GM21447 (cell line): ENCODE results near the gene AGK.
"Not testable (repeated sequence)": the region's sequence is repeated elsewhere in the genome, so short reads cannot be mapped to it uniquely, and the experiment has no call there.

Experiments
- ATAC-seq: cut with Tn5 transposase; IDR thresholded peaks from one replicate; pipeline ENCODE4 v1.9.1; 2021; ENCODE audit not compliant: unreplicated experiment

Gene AGK

DNA sequence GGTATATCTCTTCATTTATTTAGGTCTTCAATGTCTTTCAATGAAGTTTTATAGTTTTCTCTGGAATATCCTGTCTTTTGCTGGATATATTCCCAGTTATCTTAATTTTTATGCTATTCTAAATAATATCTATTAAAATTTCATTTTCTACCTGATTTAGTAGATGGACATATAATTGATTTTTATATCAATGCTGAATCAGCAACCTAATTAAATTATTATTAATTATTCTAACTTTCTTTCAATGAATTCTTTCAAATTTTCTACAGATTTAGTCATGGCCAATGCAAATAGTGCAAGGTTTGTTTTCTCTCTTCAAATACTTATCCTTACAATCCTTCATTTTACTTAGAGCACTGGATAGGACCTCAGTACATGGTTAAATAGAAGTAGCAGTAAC lies 94.0 kb downstream of the AGK start:
- ATAC-seq: no peak

DNA sequence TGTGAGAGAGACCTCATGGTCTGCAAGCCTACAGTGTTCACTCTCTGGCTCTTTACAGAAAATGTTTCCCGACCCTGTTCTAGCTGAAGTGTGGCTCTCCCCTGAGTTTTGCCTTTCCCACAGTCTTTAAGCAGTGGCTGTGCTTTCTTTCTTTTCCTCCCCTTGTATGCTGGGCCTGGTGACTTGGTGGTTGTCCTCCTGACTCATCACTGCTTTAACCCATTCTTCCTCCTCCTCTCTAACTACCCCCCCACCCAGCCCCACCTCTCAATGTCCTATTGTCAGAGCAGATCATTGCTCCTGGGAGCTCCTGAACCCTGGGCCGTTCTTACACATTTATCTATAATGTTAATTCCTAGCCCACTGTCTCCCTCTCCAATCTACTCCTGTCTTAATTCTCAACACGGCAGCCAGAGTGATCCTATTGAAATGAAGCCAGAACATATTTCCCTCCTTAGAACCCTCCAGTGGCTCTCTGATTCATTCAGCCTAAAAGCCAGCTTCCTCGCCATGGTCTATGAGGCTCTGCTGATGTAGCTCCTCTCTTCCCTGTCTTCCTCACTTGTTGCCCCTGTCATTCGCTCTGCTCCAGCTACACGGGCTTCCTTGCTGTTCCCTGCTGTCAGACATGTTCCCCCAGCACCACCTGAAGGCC lies 95.7 kb downstream of the AGK start:
- ATAC-seq: no peak

DNA sequence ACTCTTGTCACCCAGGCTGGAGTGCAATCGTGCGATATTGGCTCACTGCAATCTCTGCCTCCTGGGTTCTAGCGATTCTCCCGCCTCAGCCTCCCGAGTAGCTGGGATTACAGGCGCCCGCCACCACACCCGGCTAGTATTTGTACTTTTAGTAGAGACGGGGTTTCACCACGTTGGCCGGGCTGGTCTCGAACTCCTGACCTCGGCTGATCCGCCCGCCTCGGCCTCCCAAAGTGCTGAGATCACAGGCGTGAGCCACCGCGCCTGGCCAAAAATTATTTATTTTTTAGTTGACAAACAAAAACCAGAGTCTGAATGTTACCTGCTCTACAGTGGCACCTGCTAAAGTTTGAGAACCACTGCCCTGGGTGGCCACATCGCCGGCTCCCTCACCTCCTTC lies 96.5 kb downstream of the AGK start:
- ATAC-seq: not testable (repeated sequence)

DNA sequence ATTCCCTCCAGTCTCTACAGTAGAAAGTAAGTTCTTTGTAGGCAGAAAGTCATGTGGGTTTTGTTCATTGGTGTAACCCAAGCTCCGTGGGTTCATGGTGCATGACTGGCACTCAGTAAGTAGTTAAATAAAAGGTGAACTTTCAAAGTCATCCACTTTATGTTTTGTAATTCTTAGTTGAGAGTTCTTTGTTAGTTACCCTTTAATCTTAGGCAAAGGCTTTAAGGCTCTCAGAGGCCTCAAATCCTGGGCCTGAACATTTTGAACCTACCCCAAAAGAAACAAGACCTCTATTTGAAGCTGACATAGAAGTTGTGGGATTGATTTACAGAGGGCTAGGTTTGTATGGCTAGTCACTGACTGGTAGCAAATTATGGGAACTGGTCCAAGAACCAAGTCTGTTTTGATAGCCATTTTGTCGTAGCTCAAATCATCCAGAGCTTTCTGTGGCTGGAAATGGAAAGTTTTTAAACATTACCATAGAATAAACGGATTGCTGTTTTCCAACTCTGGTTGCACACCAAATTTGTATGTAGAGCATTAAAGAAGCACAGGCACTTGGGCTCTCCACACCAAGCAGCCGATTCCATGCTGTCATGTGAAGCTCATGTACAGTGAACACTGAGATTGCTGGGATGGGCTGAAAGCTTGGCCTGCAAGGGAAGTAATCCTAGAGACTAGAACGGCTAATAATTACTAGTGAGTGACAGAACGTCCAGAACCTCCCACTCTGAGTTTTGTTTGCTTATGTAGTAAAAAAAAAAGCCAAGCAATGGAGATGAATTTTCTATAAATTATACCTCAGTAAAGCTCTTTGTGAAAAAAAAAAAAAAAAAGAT lies 97.3 kb downstream of the AGK start:
- no peak for ATAC-seq

DNA sequence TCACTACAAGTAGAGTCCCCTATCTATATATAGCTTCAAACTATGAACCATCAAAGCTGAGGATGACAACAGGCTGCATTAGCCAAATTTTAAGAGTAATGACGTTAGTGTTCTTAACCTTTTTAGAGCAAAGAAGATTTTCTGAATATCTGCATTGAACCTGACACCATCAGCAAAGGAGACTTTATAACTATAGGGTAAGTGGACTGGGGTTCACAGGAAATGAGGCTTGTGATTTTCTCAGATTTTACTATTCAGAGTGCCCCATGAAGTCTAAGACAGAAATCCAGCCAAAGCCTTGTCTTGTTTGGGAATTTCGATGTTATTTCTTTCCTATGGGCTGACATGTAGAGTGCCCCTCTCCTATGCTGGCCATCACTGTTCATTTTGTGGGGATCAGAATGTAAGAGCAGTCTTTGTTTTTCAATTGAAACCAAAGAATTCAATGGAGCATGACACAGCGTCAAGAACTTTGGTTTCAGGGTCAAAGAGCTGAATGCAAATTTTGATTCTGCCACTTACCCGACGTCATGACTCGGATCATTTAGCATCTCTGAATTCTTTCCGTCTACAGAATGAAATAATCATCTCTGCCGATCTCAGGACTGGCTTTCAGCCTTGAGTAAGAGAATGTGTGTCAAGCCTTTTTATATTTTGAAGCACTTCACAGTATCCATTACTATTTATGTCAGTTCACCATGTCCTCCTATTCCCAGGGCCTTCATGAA lies 98.1 kb downstream of the AGK start:
- ATAC-seq: peak; percentile 42

DNA sequence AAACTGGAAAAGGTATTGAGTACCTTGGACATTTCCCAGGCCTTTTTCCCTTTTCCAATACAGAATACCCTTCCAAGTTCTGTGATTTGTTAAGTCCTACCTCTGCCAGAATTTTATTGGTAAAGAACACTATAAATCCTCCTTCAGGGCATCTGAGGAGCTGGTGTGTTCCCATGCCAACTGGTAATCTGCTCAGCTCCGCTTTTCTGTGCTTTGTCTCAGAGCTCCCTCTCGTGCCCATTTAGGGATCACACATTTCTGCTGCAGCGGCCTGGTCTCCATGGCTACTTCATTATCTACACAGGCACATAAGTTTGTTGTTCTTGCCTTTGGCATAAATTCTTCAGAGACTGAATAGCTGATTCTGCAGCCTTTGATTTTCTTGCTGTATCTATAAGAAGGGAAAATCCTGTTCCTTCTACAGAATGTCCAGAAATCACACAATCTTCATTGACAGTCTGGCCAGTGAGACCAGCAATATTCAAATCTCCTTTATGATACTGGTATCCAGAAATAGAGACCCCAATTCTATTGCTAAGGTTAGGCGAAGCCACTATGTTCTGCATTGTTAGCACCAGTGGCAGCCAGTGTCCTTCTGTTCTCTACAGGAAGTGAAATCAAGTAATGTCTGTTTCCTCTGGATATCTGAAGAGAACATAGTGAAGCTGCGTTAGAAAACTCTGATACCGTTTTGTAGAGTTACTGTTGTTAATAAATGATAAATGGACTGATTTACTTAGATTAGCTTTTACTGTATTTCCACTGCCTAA lies 98.8 kb downstream of the AGK start:
- ATAC-seq: no peak

DNA sequence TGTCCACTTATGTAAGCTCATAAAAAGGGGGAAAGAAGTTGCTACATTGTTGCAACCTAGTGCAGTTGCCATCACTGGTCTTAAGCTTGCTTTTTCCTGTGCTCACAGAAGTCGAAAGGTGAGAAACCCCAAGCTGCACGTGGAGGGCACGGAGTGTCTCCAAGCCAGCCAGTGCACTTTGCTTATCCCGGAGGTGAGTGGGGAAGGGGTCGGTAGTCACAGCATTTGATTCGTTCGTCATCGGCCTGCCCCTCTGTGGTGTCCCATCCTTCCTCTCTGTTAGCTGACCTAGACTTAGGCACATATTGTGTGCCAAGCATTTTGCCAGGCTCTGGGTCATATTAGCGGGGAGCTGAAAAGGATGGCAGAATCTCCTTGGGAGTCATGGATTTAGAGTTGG lies 100.2 kb downstream of the AGK start:
- ATAC-seq: no peak

DNA sequence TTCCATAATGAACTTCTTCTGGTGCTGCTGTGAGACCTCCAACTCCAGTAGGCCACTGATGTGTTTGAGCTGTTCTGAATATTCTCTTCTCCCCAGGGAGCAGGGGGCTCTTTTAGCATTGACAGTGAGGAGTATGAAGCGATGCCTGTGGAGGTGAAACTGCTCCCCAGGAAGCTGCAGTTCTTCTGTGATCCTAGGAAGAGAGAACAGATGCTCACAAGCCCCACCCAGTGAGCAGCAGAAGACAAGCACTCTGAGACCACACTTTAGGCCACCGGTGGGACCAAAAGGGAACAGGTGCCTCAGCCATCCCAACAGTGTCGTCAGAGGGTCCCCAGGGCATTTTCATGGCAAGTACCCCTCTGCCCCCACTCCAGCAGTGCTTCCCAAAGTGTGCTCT lies 101.5 kb downstream of the AGK start:
- no peak for ATAC-seq

DNA sequence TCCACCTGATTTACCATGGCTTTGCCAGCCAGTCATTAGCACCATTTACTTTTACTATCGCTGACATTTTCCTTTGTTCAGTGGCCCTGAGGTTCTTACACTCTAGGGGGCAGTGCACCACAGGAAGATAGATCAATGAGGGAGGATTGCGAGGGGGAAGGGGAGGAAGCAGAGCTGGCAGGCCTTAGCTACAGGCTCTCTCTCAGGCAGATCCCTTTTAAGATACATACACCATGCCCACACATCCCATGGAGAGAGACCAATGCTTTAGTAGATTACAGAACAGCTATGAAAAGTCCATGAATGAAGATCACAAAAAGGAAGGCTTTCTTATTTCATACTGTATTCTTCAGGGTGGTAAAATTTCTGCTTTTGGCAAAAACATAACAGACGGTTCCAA lies 103.3 kb downstream of the AGK start:
- ATAC-seq: peak; percentile 81

DNA sequence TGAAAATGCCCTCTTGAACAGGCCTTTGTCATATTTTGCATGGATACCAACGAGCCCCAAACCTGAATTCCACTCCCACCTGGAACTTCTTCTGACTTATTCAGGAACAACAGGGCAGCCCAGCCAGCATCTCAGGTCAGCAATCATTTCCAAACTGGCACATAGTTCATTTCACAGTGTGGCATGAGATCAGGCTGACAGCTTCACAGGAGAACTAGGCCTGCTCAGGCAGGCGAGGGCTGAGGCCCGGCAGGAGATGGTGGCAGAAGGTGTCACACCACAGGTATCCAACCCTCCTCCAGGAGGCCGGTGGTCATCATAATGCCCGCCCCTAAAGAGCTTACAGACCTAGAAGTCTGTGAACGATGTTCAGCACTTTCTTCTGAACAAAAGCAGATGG lies 108.3 kb downstream of the AGK start:
- no peak for ATAC-seq

DNA sequence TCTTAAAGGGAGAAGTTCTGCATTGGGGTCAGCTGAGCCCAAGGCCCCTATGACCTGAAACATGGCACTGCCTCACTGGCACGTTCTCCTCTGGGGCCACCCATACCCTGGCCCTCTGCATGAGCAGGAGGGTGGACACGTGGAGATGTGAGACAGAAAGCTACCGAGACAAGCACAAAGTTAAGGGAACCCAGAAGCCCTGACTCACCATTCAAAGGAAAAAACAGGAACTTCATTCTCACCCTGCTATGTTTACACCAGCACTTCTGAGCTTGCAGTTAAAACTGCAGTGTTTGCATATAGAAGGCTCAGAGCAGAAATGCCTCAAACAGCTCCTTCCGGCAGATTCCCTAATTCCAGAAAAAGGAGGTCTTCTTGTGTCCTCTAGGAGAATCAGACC lies 109.0 kb downstream of the AGK start:
- no peak for ATAC-seq

DNA sequence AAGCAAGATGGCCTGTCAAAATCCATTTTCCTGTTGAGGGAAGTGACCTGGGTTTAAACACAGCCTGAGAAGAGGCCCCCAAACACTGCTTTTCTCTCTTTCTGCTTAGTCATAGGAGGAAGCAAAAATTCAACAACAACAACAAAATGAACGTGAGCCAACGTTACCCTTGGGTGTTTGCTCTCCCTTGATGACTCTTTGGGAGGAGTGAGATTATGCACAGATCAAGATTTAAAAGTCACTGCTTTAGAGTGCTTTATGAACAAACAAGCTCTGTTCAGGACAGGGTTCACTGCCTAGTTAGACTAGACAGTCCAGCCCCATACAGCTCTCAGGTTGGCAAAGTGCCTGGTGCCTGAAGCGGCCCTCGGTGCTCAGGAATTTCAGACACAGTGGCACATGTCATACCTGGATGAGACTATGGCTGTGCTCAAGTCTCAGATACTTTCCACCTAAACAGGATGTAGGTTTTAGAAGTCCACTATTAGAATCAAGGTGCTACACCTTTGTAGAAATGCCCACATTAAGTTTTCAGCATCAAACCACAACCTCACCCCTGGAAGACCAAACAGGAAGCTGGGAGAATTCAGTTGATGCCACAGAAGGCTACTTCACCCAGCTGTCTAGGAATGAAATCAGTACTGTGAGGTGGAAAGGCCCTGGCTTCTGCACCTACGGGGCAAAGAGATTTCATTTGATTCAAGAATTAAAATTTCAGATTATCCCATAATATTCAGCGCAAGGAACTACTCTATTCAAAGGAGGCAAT lies 112.1 kb downstream of the AGK start:
- ATAC-seq: no peak

DNA sequence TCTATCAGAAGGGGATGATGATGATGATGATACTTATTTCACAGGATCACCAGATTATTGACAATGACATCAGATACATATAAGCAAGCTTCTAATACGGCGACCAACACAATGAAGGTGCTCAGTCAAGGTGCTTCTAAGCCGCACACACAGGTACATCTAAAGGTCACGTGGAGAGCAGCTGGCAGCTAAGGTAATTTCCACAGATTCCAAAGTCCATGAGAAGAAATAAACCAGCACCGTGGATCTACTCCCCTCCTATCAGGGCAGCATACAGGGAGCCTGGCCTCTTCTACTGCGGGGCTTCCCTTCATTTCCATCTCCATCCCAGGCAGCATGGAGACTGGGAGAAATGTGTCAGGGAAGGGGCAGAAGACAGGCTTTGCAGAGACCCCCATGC lies 113.2 kb downstream of the AGK start:
- no peak for ATAC-seq

DNA sequence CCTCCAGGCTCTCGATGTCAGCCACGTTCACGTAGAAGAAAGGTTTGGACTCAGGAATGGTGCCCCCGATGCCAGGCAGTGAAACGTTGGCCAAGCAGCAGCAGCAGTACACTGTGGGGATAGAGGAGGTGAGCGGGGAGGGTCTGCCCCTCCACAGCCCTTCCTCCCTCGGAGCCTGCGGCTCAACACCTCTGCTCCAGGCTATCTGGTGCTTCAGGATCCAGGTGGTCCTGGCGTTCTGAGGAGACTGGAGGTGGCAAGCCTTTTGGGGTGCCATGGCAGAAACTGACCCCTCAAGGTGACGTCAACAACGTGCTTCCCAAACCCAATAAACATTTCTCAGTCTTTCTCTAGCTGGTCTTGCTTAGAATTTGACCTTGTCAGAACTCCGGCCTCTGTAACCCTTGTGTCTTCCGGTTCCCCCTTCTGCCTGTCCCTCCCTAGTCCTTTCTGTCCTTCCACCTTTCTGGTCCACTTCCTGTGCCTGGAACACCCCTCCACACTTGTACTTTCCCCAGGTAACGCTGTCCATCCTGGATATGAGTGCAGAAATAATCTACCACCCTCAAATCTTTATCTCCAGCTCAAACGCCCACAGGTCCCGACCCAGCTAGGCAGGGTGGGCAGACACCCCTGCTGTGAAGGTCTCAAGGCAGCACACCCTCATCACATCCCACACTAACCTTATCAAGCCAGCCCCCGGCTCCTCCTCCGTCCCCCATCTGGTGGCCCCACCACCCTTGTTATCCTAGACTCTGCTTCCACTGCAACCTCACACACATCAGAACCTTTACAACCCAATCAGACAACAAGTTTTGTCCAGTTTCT lies 114.2 kb downstream of the AGK start:
- ATAC-seq: no peak

DNA sequence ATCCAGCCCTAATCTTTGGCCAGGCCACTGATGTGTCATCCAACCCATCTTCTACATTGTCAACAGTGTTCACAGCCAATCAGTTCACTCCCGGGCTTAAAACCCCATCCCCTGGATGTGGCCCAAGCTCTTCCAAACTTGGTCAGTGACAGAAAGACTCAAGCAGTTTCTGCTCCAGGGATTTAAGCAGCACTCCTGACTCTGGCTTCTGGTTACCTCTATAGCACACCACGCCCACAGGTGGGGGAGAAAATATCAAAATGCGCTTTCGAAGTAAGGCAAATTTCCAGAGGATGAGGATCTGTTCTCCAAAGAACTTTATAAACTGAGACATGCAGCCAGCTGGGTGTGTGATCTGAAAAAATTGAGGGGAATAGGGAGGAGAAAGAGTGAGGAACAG lies 114.9 kb downstream of the AGK start:
- ATAC-seq: no peak

DNA sequence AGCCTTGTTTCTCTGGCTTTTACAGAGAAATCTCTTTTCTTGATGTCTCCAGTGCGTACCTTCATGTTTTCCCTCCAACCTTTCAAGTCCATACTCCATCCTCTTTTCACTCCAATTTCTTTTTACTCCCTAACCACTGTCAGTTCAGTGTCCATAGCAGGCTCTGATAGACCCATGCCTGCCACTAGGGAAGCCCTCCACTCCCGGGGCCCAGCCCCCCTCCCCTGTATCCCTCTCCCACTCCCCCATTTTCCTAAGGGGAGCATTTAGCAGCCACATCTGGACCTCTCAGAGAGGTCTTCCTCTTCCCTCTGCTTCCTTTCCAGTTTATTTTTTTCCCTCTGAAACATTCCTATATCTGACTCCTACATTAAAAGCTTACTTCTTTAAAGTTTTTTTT lies 117.6 kb downstream of the AGK start:
- no peak for ATAC-seq

DNA sequence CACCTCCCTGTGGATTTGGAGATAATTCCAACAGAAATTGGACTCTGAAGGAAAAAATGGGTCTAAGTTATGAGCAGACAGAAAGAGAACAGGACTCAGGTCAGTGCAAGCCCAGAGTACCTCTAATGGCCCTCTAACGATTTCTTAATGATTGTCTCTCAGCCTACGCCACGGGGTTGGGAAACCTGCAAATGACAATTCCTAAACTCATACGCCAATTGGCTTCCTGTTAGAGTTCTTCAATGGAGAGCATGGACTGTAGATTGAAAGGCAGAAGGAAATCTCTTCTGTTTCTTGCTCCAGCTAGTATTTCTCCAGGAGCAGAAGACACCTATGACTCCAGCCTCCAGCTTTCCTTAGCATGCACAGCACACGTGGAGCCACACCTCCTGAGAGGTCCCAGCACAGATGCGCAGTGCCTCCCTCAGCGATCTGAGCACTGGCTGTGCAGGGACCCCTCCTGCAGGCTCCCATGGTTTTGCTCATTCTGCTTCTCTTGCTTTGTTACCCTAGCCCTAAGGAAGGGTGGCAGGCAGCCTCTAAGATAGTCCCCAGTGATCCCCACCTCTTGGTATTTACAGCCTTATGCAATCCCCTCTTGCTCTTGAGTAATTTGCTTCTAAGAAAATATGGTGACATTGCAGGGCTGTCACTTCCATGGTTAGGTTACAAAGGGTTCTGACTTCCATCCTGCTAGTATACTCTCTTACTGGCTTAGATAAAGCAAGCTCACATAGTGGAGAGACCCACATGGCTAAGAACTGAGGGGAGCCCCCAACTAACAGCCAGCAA lies 120.7 kb downstream of the AGK start:
- no peak for ATAC-seq

DNA sequence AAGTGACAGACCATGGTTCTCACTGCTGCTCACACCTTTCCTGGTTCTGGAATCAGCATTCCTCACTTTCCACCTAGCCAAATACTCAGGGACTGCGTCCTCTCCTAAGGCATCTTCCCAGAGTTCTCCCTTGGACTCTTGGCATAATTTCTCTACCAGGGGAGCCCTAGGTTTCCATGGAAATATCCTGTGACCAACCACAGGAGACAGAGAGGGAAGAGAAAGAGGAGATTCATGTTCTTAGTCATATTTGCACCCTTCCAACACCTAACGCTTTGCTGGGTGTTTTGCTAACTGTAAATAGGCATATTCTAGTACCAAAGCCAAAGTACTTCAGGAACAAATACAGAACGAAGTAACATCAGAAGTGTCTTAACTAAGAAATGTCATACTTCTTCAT lies 122.1 kb downstream of the AGK start:
- ATAC-seq: no peak

DNA sequence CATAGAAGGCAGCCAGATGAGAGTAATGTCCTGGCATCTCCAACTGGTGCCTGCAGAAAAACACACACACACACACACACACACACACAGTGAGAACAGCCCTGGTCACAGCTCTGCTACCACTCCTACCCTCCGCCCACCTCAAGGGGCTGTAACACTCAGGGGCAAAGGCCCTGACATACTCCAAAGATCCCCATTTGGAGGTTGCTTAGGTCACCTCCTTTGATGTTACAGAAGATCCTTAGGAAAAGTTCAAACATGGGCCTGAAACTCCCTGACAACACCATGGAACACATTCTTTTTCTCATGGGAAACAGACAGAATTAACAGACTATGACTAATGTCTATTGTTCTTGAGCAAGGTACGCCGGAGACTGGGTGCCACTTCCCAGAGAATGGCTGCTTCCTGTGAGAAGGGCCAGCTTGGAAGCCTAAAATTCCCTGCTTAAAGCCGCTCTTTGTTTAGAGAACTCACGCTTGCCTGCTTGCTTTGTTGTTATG lies 123.0 kb downstream of the AGK start:
- no peak for ATAC-seq
